GM19035 (cell line): ENCODE measurements around the gene TSSC4.

Source experiments
- ATAC-seq: cut with Tn5 transposase; IDR thresholded peaks from one replicate; pipeline ENCODE4 v1.9.1; 2021; ENCODE audit not compliant: unreplicated experiment

Gene TSSC4

DNA sequence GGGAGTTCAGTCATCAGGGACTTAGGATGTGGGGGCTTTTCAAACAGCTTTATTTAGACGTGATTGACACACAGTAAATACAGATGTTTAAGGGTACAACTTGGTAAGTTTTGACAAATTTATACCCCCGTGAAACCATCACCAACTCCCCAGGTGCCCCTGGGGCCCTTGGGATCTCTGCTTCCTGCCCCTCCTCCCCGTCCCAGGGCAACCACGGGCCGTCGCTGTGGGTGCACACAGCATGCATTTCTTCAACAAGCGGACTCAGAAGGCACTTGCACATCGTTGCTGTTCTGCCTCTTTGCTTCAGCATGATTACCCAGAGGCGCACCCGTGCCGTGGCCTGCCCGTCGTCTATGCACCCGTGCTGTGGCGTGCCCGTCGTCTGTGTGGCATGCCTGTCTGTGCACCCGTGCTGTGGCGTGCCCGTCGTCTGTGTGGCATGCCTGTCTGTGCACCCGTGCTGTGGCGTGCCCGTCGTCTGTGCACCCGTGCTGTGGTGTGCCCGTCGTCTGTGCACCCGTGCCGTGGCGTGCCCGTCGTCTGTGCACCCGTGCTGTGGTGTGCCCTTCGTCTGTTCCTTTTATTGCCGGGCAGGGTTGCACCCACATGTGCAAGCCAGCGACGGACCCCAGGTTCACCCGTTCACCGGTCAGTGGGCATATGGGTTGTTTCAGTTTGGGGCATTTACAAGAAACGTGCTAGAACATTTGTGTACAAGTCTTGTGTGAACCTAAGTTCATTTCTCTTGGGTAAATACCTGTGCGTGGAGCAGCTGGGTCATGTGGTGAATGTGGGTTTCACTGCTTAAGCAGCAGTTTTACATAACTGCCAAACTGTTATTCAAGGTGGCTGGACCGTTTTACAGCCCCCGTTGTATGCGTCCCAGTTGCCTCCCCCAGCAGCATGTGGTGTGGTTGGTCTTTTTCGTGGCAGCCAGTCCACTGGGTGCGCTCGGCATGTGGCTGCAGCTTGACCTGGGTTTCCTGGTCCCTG is 15.1 kb upstream of the TSSC4 start:
- peak; percentile 27 for ATAC-seq

DNA sequence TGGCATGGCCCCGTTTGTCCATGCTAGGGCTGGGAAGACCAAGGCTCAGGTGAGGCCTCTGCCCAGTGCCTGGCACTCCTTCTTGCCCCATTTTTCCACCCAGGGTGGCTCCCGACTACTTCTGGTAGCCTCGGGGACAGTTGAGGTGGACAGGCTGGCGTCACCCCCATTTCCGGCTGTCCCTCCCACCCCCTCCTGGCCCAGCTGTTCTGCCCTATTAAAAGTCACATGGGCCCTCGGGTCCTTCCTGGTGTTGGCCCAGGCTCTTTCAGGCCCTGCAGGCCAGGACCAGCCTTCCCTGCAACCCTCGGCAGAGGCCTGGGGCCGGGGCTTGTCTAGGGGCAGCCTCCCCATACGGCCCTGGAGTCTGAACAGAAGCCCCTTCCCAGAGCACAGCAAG is 14.0 kb upstream of the TSSC4 start:
- ATAC-seq: no peak

GRCh38 chr11:2387266-2387987 is 13.1 kb upstream of the TSSC4 start:
- no peak for ATAC-seq

- ATAC-seq: no peak
Measured at GRCh38 chr11:2388431-2389376, 11.8 kb upstream of the TSSC4 start.

DNA sequence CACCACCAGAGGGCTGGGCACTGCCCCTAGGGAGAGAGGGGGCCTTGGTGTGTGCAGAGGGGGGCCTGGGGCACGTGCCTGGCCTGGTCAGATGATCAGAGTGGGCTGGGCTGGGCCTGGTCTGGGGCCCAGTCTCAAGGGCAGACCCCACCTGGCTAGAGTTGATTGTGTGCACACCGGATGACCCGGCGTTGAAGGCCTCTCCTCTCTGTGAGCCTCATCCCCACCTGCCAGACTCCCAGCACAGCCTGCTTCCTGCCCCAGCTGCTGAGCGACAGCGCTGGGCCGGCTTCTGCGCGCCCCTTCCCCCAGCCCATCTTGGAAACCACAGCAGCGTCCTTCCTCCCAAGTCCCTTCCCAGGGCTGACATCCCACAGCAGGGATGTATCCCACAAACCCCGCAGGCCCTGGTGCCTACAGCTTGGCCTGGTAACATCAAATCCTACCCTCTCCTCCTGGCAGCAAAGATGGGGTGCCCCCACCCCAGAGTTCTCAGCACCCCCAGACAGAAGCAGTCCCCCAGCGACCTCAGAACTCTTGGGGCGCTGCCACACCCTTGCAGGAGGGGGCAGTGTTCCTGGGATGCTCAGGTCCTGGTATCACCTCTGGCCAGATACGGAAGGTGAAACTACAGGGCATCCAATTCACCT is 11.0 kb upstream of the TSSC4 start:
- ATAC-seq: no peak

- ATAC-seq: no peak
Measured at GRCh38 chr11:2390091-2390724, 10.3 kb upstream of the TSSC4 start.

GRCh38 chr11:2390725-2391151 is 9.8 kb upstream of the TSSC4 start:
- ATAC-seq: no peak

GRCh38 chr11:2391181-2391975 is 9.2 kb upstream of the TSSC4 start:
- no peak for ATAC-seq

DNA sequence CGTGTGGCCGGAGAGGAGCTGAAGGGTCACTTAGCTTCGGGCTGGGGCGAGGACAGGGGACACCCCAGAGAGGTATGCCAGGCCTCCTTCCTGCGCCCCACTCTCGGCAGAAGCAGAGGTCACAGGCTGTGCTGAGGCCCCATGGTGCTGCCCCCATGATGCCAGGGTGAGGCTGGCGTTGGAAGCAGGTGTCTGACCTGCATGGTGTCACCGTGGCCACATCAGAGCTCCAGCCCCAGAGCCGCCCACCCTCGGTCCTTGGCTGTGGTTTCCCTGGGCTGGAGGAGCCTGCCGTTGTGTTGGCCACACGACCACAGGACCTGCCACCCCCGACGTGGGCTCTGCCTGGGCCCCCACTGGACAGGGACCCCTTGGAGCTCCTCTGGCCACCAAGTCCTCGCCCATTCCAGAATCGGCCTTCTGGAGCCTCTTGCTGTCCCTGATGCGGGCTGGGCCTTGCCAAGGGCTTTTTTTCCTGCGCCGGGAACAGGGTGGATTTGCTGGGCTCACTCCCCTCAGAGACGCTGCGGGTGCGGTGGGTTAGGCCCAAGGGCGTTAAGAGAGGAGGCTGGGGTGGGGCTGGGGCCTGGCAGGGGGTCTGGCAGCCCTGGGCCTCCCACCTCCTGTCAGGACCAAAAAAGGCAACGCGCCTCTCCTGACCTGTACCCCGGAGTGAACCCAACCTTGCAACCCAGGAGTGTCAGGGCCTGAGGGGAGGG is 8.2 kb upstream of the TSSC4 start:
- no peak for ATAC-seq

- no peak for ATAC-seq
Measured at GRCh38 chr11:2393111-2393868, 7.3 kb upstream of the TSSC4 start.

GRCh38 chr11:2393941-2394817 is 6.4 kb upstream of the TSSC4 start:
- no peak for ATAC-seq

GRCh38 chr11:2394818-2395105 is 5.8 kb upstream of the TSSC4 start:
- no peak for ATAC-seq

GRCh38 chr11:2395211-2395730 is 5.3 kb upstream of the TSSC4 start:
- no peak for ATAC-seq

- no peak for ATAC-seq
Measured at GRCh38 chr11:2395856-2396255, 4.7 kb upstream of the TSSC4 start.

DNA sequence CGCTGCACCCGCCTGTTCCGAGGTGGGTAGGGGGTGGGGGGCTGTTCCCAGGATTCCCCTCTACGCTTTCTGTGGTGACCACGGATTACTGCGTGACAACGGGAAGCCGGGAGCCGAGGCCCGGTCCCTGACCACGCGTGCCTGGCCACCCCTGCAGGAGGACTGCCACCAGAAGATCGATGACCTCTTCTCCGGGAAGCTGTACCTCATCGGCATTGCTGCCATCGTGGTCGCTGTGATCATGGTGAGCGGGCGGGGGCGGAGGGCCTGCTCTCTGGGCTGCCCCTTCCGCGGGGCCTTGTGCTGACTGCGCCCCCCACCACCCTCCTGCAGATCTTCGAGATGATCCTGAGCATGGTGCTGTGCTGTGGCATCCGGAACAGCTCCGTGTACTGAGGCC is 4.1 kb upstream of the TSSC4 start:
- ATAC-seq: no peak

DNA sequence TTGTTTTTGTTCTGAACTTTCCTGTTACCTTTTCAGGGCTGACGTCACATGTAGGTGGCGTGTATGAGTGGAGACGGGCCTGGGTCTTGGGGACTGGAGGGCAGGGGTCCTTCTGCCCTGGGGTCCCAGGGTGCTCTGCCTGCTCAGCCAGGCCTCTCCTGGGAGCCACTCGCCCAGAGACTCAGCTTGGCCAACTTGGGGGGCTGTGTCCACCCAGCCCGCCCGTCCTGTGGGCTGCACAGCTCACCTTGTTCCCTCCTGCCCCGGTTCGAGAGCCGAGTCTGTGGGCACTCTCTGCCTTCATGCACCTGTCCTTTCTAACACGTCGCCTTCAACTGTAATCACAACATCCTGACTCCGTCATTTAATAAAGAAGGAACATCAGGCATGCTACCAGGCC is 3.5 kb upstream of the TSSC4 start:
- ATAC-seq: no peak
